GM12875 (cell line): ENCODE results near the gene TRIP13.

Source experiments
- H3K4me3 ChIP-seq: one replicate; pipeline ENCODE4 v1.5.1; 2011; ENCODE audit warnings: low read depth, low read length, control low read depth
- CTCF ChIP-seq: IDR thresholded peaks from 2 replicates; pipeline ENCODE4 v1.5.1; 2011; ENCODE audit warnings: low read depth, mild to moderate bottlenecking, control low read depth, inconsistent platforms, low read length, moderate library complexity, borderline replicate concordance; ENCODE audit not compliant: insufficient read depth

Gene TRIP13

GRCh38 chr5:854966-855743, 37.5 kb upstream of the TRIP13 start:
- H3K4me3 ChIP-seq: no peak overlapping the region
- TF ChIP-seq CTCF: no peak

GRCh38 chr5:855771-856530, 36.7 kb upstream of the TRIP13 start:
- TF ChIP-seq CTCF: no peak

GRCh38 chr5:856531-857425, 35.9 kb upstream of the TRIP13 start:
- no peak overlapping the region for H3K4me3 ChIP-seq
- no peak for TF ChIP-seq CTCF

More at GRCh38 chr5:855771-856530, 36.7 kb upstream of the TRIP13 start:
- H3K4me3 ChIP-seq: no peak overlapping the region

GRCh38 chr5:858726-859125, 34.0 kb upstream of the TRIP13 start:
- no peak overlapping the region for H3K4me3 ChIP-seq
- TF ChIP-seq CTCF: no peak

GRCh38 chr5:859391-859790, 33.3 kb upstream of the TRIP13 start:
- H3K4me3 ChIP-seq: no peak overlapping the region
- no peak for TF ChIP-seq CTCF

GRCh38 chr5:859798-860296, 32.8 kb upstream of the TRIP13 start:
- TF ChIP-seq CTCF: no peak
- H3K4me3 ChIP-seq: no peak overlapping the region
